Neural progenitor cell (in vitro differentiated cells): Measurements from ENCODE around the gene PRKCE. TPM values are rescaled to one million over a fixed set of nuclear protein-coding genes. Genes with fewer than 3 reads are reported as not detected.

Experiments used
- DNase-seq: peaks from one replicate; pipeline ENCODE4 v3.0.0-alpha.2; 2016; ENCODE audit warnings: low spot score
- H2AFZ ChIP-seq: fragments of 200-600 bp; sonication (generic); replicated peaks from 2 replicates; pipeline ENCODE4 v1.6.1; 2016; ENCODE audit warnings: antibody characterized with exemption
- H3F3A ChIP-seq: fragments of 200-600 bp; sonication (generic); 2 replicates; pipeline ENCODE4 v1.6.1; 2016; ENCODE audit warnings: antibody characterized with exemption, low read depth
- H3K27ac ChIP-seq: fragments of 200-600 bp; sonication (generic); 2 replicates; pipeline ENCODE4 v1.5.1; 2016; ENCODE audit warnings: mild to moderate bottlenecking
- H3K27me3 ChIP-seq: fragments of 200-600 bp; sonication (generic); 2 replicates; pipeline ENCODE4 v1.6.1; 2016; ENCODE audit warnings: mild to moderate bottlenecking, moderate library complexity
- H3K36me3 ChIP-seq: fragments of 200-600 bp; sonication (generic); 2 replicates; pipeline ENCODE4 v1.5.1; 2016
- H3K4me1 ChIP-seq: fragments of 200-600 bp; sonication (generic); 2 replicates; pipeline ENCODE4 v1.6.1; 2016; ENCODE audit warnings: mixed run types
- H3K4me2 ChIP-seq: fragments of 200-600 bp; sonication (generic); 2 replicates; pipeline ENCODE4 v1.6.1; 2016
- H3K4me3 ChIP-seq: fragments of 200-600 bp; sonication (generic); 2 replicates; pipeline ENCODE4 v1.5.1; 2016
- H3K79me2 ChIP-seq: fragments of 200-600 bp; sonication (generic); 2 replicates; pipeline ENCODE4 v1.6.1; 2016; ENCODE audit warnings: low read depth
- H3K9ac ChIP-seq: fragments of 200-600 bp; sonication (generic); 2 replicates; pipeline ENCODE4 v1.6.1; 2016
- H3K9me3 ChIP-seq: fragments of 200-600 bp; sonication (generic); 2 replicates; pipeline ENCODE4 v1.5.1; 2016; ENCODE audit warnings: low read depth
- H4K20me1 ChIP-seq: fragments of 200-600 bp; sonication (generic); 2 replicates; pipeline ENCODE4 v1.6.1; 2016; ENCODE audit warnings: low read depth
- H3K27ac Mint-ChIP-seq: 3 replicates; pipeline ENCODE4 v1.8.0; 2021; ENCODE audit warnings: mixed read lengths
- H3K27me3 Mint-ChIP-seq: 2 replicates; pipeline ENCODE4 v1.8.0; 2022; ENCODE audit warnings: low read depth, mild to moderate bottlenecking, inconsistent platforms, moderate library complexity, mixed read lengths; ENCODE audit not compliant: insufficient read depth
- H3K36me3 Mint-ChIP-seq: 3 replicates; pipeline ENCODE4 v1.8.0; 2021; ENCODE audit warnings: mixed read lengths
- H3K4me1 Mint-ChIP-seq: 3 replicates; pipeline ENCODE4 v1.8.0; 2021; ENCODE audit warnings: mixed read lengths
- H3K4me3 Mint-ChIP-seq: 3 replicates; pipeline ENCODE4 v1.8.0; 2021; ENCODE audit warnings: mild to moderate bottlenecking, moderate library complexity, mixed read lengths
- H3K9me3 Mint-ChIP-seq: 3 replicates; pipeline ENCODE4 v1.8.0; 2020; ENCODE audit warnings: mixed read lengths
- EZH2 ChIP-seq: fragments of 200-600 bp; sonication (generic); IDR thresholded peaks from 2 replicates; pipeline ENCODE4 v1.6.1; 2017; ENCODE audit warnings: antibody characterized with exemption, mild to moderate bottlenecking, moderate library complexity
- EZH2phosphoT487 ChIP-seq: fragments of 200-600 bp; sonication (generic); IDR thresholded peaks from 2 replicates; pipeline ENCODE4 v1.6.1; 2017; ENCODE audit warnings: antibody characterized with exemption
- total RNA-seq: library from RNA; depleted of rRNA; stranded (reverse); fragments of >200 nt; gene quantifications from 2 replicates; pipeline ENCODE4 v1.2.3, GENCODE V29; 2015; ENCODE audit warnings: low replicate concordance
- TF ChIP-seq, protein P1 (sequence below): fragments of 200-600 bp; sonication (generic); IDR thresholded peaks from 2 replicates; pipeline ENCODE4 v1.5.1; 2017; ENCODE audit warnings: antibody characterized with exemption, mild to moderate bottlenecking

Gene PRKCE
- total RNA-seq, 1 donor from 2014 or later, result 4.1 TPM

GRCh38 chr2:46040563-46041155 is 389.2 kb downstream of the PRKCE start:
- Histone ChIP-seq H3K9ac (no peak overlapping the region), H3K27me3 (no peaks in the 10 kb centered on the region), H4K20me1 (no peaks in the 10 kb centered on the region), H3K4me3 (no peak overlapping the region), H3K36me3 (no peaks in the 10 kb centered on the region), H3K9me3 (no peaks in the 10 kb centered on the region), H3F3A (no peaks in the 10 kb centered on the region), H3K79me2 (no peaks in the 10 kb centered on the region), H3K4me2 (no peak overlapping the region), H3K27ac (no peak overlapping the region), H2AFZ (no peak overlapping the region), H3K4me1 (no peaks in the 10 kb centered on the region)
- Mint-ChIP-seq H3K36me3 (no peaks in the 10 kb centered on the region), H3K27me3 (no peaks in the 10 kb centered on the region), H3K4me3 (no peak overlapping the region), H3K27ac (no peak overlapping the region), H3K9me3 (no peaks in the 10 kb centered on the region), H3K4me1 (peaks cover 5% of the 10 kb centered on the region)
- DNase-seq, result no peak
- no peak for TF ChIP-seq EZH2
- no peak for TF ChIP-seq EZH2phosphoT487
- TF ChIP-seq, protein P1, sequence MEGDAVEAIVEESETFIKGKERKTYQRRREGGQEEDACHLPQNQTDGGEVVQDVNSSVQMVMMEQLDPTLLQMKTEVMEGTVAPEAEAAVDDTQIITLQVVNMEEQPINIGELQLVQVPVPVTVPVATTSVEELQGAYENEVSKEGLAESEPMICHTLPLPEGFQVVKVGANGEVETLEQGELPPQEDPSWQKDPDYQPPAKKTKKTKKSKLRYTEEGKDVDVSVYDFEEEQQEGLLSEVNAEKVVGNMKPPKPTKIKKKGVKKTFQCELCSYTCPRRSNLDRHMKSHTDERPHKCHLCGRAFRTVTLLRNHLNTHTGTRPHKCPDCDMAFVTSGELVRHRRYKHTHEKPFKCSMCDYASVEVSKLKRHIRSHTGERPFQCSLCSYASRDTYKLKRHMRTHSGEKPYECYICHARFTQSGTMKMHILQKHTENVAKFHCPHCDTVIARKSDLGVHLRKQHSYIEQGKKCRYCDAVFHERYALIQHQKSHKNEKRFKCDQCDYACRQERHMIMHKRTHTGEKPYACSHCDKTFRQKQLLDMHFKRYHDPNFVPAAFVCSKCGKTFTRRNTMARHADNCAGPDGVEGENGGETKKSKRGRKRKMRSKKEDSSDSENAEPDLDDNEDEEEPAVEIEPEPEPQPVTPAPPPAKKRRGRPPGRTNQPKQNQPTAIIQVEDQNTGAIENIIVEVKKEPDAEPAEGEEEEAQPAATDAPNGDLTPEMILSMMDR, result no peak

DNA sequence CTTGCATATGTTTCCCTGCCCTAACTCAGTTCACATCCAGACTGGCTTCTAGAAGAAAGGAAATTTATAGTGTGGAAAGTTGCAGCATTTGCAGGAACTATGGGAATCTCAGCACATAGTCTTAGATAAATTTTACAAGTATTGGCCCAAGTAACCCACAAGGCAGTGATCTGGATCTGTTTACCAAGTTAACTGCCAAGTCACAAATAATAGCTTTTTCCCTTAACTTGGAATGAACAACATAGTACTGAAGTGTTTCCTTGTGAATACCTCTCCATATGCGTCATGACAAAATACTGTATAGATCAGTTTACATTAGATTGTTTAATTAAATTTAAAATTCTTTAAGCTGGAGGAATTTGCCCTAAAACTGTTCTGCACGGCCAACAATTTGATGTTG is 390.0 kb downstream of the PRKCE start:
- Histone ChIP-seq H3K9ac (no peak overlapping the region), H3K36me3 (no peaks in the 10 kb centered on the region), H3K9me3 (no peaks in the 10 kb centered on the region), H3K79me2 (no peaks in the 10 kb centered on the region), H3K27me3 (no peaks in the 10 kb centered on the region), H3K27ac (no peak overlapping the region), H4K20me1 (no peaks in the 10 kb centered on the region), H3K4me3 (no peak overlapping the region), H3F3A (no peaks in the 10 kb centered on the region), H3K4me1 (no peaks in the 10 kb centered on the region), H3K4me2 (no peak overlapping the region), H2AFZ (no peak overlapping the region)
- no peak for DNase-seq
- H3K4me1 Mint-ChIP-seq, result peaks cover 13% of the 10 kb centered on the region
- no peaks in the 10 kb centered on the region for H3K9me3 Mint-ChIP-seq
- no peak overlapping the region for H3K27ac Mint-ChIP-seq
- H3K4me3 Mint-ChIP-seq, result no peak overlapping the region
- H3K36me3 Mint-ChIP-seq, result no peaks in the 10 kb centered on the region
- no peak for TF ChIP-seq EZH2phosphoT487
- TF ChIP-seq, protein P1, result no peak
- no peak for TF ChIP-seq EZH2
- H3K27me3 Mint-ChIP-seq, result no peaks in the 10 kb centered on the region

DNA sequence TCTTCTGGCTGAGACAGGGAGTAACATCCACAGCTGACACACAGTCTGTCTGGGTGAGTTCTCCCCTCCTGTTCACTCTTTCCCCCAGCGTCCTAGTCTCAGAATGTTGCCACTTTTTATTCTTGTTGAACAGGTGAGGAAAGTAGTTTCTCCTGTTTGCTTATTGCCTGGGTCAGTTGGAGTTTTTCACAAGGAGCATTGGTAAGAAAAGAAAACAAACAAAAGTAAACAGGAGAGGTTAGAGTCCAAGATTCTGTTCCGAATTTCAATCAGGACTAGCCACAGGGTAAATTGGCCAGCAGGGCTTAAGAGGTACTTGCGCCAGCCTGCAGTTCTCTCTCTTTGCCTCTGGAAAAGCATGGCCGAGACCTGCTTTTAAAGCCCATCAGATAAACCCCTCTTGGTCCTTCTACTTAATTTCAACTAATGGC is 390.7 kb downstream of the PRKCE start:
- Histone ChIP-seq H3K4me3 (no peak overlapping the region), H3K4me2 (no peak overlapping the region), H3K27ac (no peak overlapping the region), H3K4me1 (no peaks in the 10 kb centered on the region), H3K27me3 (no peaks in the 10 kb centered on the region), H3K79me2 (no peaks in the 10 kb centered on the region), H3F3A (no peaks in the 10 kb centered on the region), H3K9ac (no peak overlapping the region), H3K36me3 (no peaks in the 10 kb centered on the region), H3K9me3 (no peaks in the 10 kb centered on the region), H4K20me1 (no peaks in the 10 kb centered on the region), H2AFZ (no peak overlapping the region)
- TF ChIP-seq EZH2phosphoT487 (no peak), EZH2 (no peak)
- TF ChIP-seq, protein P1, result no peak
- no peak overlapping the region for H3K4me3 Mint-ChIP-seq
- no peak overlapping the region for H3K27ac Mint-ChIP-seq
- H3K9me3 Mint-ChIP-seq, result no peaks in the 10 kb centered on the region
- H3K27me3 Mint-ChIP-seq, result no peaks in the 10 kb centered on the region
- H3K36me3 Mint-ChIP-seq, result no peaks in the 10 kb centered on the region
- H3K4me1 Mint-ChIP-seq, result peaks cover 15% of the 10 kb centered on the region
- DNase-seq, result no peak
